ENCODE measurements around the gene CPA4.

CPA4 gene

DNA sequence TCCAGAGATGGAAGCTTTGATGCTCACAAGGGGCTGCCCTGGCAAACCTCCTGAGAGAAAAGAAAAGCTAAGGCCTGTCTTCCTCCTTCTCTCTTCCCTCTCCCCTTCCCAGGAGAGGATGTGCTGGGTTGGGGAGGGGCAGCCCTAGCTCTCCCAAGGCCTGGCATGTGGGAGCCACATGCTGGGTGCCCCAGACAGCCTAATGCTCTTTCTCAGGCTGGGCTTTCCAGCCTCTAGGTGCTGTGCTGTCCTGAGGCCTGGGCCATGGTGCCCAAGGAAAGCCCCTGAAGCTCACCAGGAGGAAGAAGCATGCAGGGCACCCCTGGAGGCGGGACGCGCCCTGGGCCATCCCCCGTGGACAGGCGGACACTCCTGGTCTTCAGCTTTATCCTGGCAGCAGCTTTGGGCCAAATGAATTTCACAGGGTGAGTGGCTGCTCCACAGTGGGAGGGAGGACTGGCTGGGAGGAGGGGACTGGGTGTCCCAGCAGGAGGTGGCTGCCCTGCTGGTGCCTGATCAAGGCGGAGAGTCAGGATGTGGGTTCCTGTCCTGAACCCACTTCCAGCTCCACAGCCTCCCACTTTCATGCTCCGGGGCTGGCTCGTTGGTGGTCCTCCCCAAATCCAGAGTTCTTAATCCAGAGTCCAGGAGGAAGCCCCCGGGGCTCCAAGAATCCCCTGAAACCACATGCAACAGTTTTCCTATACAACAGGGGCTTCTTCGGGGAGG is 53.4 kb downstream of the CPA4 start:
- DNase-seq (ENCODE audit: low spot score) = no peak

DNA sequence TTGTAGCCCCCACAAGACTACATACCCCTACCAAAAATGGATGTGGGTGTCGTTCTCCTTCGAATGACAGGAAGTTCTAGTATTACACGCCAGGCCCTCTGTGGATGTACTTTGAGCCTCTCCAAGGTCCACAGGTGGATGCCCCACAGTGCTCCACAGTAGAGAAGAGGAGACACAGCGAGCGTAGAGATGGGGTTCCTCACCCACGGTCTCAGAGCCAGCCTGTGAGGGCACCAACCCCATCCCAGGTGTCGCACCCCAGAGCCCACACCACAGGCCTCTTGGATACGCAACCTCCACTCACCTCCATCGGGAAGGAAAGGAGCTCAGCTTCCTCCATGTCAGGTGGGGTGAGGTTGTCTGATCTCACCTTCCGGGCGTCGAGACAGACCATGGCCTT is 54.0 kb downstream of the CPA4 start:
- DNase-seq (ENCODE audit: low spot score) = no peak

DNA sequence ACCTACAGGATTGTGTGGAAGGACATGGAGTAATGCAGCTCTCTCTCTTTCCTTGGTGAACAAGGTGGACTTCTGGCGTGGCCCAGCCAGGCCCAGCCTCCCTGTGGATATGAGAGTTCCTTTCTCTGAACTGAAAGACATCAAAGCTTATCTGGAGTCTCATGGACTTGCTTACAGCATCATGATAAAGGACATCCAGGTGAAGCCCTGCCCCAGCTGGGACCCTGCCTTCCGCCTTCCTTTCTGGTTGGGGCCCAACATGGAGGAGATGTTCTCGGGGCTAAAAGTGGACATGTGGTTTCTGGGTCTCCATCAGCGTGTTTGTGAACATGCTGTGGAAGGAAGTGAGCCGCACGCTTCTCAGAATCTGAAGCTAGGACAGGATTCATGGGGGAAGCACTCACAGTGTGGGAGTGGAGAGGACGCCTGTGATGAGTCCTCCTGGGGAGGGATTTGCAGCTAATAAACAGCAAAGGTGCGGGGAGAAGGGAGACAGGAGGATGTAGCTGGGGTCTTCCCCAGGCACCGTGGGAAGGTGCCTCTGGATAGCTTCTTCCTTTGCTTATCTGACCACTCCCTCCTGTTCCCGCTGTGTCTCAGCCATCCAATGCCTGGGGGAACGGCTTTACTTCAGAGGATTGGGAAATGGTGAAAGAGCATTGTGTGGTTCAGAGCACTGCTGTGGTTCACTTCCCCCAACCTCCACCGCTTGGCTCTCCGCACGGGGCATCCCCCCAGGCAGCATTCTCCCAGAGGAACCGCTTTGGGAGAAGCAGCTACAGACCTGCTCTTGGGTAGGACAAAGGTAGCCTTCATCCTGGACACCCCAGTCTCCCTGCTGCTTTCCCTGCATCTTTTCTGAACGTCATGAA is 57.2 kb downstream of the CPA4 start:
- DNase-seq (ENCODE audit: low spot score) = peak; percentile 79

DNA sequence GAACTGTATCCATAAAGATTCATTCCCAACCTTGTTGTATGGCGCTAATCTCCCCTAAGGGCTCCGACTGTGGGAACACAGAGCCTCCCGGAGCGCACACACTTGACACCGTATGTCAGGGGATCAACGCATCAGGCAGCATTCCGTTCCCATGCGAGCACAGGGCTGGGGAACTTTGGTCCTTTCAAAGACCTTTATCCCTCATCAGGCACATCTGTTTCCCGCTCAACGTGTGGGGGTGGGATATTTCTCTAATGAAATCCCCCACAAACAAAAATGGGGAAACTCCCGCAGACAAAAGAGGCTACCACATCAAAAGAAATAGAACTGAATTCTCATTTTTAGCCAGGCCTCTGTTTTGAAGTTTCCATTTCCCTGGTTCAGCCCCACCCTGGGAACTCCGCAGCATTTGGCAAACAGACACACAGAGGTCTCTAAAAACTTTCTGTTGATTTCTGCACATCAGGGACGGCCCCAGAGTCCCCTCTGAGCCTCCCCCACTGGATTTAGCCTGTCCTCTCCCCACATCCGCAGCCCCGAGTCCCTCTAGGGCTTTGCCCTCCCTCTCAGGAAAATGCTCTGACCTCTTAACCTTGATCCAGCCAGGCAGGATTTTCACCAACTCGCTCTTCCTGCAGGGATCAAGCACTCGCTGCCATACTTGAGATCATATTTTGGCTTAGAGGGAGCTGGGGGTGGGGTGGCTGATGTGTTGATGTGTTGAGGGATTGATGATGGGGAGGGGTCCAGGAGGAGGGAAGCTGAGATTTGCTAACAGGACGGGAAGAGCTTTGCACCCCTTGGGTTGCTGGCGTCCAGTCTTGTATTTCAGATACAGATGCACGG is 58.2 kb downstream of the CPA4 start:
- no peak for DNase-seq (ENCODE audit: low spot score)

DNA sequence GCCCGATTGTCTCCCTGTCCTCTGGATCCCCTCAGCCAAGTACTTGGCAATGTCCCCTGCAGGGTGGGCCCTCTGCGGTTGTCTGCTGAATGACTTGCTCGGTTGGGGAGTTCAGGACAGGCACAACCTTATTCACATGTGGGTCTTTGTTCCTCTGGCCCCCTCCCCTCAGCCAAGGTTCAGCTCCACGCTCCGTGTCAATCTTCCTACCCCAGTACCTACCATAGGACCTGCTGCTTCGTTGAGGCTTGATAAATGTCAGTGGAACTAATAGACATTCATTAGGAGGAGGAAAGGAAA is 58.8 kb downstream of the CPA4 start:
- DNase-seq (ENCODE audit: low spot score) = no peak

DNA sequence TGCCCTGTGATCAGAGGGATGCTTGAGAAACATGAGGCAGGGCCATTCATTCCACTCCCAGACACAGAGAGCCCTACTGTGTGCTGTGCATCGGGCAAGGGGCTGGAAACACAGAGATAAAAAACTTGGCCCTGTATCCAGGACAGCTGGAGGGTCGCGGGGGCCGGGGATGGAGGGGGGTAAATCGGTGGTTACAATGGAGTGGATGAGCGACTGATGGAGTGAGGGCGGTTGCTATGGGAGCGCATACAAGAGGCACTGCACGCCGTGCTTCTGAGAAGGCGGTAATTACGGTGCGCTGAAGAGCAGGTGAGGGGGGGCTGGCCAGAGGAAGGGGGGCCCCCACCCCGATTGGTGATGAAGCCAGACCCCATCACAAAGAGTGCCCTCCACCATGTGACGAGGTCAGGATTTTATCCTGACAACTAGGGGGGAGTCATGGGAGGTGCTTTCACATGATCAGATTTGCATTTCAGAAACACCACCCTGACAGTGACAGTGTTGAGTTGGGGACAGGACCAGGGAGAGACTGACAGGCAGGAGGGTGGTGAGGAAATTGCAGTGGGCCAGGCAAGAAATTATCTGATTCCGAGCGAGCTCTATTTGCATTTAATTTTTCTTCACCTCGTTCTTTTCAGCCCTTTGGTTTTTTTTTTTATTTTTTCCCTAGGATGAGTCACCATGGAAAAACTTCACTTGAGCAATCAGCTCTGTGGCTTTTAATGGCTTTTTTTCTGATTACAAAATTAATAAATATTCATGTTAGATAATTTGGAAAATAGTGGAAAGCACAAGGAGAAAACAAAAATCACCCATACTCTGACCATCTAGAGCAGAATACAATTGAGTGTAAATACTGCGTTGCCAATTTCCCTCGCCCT is 59.5 kb downstream of the CPA4 start:
- peak; percentile 95 for DNase-seq (ENCODE audit: low spot score)

DNA sequence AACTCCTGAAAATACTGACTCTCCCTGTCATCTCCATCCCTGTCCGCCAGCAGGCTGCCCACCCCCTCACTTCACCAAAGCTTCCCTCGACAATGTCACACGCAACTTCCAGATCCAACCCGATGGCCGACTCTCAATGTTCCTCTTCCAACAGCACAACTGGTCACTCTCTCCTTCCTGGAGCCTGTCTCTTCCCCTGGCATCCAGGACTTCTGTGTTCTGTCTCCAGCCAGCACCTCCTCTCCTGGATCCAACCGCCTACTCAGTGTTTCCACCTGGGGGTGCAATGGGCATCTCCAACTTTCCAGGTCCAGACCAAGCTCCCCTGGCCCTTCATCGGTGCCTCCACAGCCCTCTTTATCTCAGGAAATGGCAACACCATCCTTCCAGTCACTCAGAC is 60.2 kb downstream of the CPA4 start:
- no peak for DNase-seq (ENCODE audit: low spot score)

DNA sequence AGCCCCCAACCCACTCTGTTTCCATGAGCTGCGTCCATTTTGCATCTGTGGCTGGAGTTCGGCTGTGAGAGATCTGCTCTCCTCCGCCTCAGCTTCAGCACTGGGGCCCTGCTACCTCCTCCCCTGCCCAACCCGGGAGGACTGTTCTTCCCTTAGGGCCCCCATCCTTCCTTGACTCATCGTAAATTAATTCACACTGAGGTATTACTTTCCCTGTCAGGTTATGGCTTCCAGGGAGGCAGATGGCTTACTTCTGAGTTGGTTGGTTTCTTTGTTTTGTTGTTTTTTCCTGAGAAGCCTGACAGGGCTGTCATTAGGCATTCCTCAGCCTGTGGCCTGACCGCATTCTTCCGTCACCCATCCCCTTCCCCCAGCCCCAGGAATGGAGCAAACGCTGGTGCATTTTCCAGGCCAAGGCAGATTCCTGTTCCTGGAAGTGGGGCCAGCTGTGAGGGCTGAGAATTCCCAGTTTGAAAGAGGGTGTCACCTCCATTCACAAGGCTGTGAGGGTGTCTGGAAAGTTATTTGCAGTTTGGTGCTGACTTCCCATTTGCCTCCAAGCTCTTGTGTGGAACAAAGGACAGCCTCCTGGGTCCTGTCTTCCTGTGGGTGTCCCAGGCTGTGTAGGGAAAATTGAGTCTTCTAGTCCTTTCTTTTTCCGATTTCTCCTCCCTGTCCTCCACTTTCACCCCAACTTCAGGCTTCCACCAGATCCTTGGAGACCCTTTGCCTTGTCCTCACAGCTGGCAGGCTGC is 63.3 kb downstream of the CPA4 start:
- DNase-seq (ENCODE audit: low spot score) = peak; percentile 90

DNA sequence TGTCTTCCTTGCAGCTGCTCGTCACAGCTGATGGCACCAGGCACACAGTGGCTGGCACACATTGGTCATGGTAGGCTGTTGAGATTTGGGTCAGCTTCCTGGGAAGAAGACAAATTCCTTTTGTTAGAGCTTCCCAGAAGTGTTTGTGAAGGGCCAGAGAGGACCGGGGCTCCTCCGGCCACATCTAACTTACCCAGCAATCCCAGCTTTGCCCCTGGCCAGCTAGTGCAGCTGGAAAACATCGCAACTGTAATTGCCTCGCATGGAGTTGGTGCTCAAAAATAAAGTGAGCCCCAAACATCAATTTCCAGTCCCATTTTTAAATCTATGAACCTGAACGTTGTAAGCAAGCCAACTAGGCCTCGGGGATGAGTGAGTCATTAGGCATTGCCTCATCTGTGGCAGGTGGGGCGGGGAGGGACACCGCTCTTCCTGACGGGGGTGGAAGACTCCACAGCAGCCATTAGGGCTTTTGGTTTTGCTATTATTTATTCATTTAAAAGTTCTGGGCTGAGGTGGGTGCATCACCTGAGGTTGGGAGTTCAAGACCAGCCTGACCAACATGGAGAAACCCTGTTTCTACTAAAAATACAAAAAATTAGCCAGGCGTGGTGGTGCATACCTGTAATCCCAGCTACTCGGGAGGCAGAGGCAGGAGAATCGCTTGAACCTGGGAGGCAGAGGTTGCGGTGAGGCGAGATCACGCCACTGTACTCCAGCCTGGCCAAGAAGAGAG is 64.1 kb downstream of the CPA4 start:
- peak; percentile 73 for DNase-seq (ENCODE audit: low spot score)

DNA sequence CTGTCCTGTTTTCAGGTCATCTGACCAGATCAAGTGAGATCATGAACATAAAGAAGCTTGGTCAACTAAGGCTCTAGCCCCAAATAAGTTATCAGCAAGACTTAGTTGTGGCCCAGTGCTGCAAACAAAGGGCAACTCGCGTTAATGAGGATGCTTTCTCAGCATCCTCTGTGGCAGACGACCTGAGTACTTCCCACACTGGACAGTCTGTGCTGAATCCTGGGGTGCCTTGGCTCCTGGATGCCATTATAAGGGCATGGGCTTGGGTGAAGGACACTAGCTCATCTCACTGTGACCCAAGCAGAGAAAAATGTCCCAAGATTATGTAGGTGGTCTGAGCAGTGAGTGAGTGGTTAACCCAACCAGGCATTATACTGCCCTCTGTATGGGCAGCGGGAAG is 65.5 kb downstream of the CPA4 start:
- no peak for DNase-seq (ENCODE audit: low spot score)

DNA sequence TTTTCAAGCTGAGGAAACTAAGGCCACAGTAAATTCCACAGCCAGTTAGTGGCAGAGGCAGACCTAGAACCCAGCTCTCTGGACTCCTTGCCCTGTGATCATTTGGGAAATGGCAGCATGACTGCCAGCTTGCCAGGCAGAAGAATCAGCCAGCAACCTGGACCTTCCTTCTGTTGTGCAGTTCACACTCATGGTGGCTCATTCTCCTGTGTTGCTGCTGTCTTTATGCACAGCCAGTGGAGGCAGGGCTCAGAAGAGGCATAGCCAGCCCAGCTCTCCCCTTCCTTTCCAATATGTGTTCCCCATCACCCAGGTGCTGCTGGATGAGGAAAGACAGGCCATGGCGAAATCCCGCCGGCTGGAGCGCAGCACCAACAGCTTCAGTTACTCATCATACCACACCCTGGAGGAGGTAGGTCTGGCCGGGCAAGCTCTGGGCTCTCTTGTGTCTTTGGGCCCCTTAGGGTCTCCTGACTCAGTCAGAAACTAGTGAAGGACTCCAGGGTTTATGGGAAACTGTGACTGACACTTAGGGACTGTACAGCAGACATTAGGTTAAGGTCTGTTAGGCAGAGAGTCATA is 66.4 kb downstream of the CPA4 start:
- no peak for DNase-seq (ENCODE audit: low spot score)

DNA sequence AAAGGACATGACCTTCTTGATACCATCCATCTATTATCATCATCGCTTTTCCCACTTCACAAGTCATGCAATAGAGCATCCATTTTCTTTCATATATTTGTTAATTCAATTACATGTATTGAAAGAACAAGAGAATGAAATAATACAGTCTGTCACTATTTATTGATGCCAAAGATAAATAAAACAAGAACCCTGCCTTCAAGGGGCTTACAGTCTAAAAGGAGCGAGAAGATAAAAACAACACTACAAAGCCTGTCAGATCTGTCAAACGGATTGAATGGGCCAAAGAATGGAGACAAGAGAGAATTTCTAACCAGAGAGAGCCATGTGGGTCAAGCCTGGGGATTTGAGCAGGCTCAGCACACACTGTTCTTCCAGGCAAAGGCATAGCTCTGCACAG is 67.6 kb downstream of the CPA4 start:
- DNase-seq (ENCODE audit: low spot score) = no peak

DNA sequence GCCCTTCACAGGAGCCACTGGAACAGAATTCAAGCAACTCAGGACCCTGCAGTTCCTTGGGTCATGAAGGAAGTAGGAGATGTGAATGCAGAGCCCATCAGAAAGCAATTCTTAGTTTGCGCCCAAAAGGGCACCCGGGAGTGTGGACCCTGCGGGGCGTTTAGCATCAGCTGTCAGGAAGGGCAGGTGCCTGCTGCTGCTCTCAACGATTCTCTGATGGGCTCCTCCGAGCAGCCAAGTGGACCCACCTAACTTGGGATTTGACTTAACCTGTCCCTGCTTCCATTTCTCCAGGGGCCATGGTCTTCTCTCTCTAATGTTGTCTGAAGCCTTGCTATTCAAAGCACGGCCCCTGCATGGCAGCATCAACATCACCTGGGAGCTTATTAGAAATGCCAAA is 68.7 kb downstream of the CPA4 start:
- no peak for DNase-seq (ENCODE audit: low spot score)

DNA sequence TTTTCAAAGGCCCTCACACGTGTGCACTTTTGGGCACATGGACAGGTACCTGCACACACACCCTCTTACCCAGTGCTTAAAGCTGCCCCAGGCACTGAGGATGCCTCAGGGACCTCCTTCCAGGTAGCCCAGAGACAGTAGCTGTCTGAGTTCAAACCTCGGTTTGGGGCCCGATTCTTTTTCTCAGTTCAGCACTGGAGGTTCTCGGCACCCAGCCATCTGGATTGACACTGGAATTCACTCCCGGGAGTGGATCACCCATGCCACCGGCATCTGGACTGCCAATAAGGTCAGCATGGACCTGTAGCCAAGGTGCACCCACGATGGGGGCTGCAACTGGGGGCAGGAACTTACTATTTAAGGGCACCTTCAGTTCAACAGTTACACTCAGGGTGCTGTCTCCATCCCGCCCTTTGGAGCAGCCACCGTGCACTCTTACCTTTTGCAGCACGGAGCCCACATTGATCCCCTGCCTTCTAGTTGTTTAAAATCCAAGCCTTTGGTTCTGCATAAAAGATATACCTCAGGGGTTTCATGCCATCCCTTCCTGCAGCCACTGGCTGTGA is 69.4 kb downstream of the CPA4 start:
- no peak for DNase-seq (ENCODE audit: low spot score)

DNA sequence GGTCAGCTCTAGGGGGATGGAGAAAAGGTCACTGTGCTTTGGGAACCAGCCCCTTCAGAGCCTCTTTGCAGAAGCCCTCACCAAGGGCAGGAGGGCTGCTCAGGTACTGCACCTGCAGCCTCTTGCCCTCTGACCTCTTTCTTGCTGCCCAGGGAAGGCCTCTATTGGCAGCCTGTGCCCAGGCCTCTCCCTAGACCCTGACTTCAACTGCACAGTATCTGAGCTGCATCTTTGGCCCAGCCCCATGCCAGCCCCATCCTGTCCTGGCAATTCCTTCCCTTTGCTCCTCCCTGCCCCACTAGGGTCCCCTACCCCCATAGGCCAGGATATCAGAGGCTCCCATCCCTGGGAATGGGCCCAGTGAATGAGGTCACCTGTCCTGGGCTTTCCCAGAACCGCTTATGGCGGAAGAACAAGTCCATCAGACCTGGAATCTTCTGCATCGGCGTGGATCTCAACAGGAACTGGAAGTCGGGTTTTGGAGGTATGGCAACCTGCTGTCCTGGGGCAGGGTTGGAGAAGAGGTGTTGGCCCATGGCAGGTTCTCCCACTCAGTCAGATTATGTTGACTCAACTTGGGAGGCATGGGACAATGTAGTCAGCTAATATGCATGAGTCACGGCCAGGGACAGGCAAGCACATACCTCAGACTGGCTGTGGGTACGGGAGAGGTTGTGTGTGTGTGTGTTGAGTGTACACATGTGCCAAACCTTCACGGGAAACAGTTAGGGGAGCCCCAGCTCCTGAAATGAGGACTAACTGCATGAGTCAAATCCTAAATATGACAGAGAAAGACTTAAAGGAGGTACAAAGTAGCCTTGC is 70.3 kb downstream of the CPA4 start:
- no peak for DNase-seq (ENCODE audit: low spot score)

DNA sequence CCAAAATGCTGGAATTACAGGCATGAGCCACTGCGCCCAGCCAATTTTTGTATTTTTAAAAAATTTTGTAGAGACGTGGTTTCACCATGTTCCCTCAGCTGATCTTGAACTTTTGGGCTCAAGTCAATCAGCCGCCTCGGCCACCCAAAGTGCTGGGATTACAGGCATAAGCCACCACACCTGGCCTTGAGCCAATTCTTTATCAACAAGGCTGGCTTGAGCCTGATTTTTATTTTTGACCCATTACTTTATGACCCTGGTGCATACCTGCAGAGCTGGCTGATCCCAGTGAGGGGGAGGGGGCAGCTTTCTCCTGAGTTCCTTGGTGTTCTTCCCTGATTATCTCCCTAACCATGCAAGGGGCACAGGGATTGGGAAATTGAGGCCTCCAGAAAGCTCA is 71.5 kb downstream of the CPA4 start:
- DNase-seq (ENCODE audit: low spot score) = no peak

DNA sequence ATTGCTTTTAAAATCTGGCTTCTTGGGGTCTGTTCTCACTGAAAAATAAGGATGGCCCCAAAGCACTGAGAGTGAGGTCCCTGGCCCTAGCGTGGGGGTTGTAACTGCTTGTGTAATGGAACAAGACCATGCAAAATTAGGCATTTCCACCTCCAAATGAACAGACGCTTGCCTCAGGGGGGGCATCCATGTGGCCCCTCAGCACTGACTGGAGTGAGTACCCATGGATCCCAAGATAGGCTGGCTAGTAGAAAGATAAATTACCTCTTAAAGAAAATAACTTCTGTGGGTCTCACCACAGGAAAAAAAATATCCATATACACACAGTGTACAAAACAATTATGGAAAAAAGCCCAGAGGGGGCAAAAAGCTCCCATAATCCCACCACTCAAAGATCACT is 72.1 kb downstream of the CPA4 start:
- DNase-seq (ENCODE audit: low spot score) = no peak

DNA sequence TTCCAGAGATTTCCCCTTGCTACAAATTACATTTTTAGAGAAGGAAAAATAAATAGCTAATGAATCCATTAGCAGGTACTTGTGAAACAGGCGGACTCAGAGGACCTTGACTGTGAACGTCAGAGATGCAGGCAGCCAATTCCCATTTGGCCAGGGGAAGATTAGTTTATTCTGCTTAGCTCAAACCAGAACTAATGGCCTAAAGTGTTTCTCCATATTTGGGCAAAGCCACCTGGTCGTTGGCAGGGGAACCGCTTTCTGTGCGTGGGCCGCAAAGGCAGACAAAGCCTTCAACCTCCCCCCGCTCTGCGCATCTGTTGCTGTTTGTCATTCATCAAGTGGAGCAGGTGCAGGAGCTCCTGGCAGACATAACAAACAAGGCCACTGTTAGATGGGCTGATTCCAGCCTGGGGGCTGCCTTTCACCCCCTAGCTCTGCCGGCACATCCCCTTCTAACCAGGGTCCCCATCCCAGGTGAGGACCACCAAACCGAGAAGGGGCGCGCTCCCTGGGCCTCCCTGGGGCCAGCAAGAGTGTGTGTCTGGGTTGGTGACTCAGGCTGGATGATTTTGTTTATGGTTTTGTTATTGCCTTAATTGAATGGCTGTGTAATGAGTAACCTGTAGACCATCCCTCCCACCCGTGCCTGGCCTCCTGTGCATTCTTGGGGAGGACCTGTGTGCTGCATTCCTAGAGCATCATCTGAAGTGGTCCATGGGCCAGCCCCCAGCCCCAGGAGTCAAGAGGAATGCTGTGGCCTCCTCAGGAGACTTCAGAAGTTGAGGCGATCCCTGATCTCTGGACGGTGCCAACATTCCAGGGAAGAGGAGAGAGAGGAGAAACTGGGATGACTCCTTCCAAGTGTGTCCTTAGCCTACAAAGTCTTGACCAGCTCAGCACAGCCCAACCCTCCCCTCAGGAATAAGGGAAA is 72.8 kb downstream of the CPA4 start:
- DNase-seq (ENCODE audit: low spot score) = no peak

All from COLO829 (cell line).